HG02943 (cell line): ENCODE measurements around the gene CXCR6.

Source experiments
- ATAC-seq: cut with Tn5 transposase; IDR thresholded peaks from one replicate; pipeline ENCODE4 v1.9.1; 2021; ENCODE audit warnings: mild to moderate bottlenecking, low read depth, moderate library complexity; ENCODE audit not compliant: unreplicated experiment

The CXCR6 gene

DNA sequence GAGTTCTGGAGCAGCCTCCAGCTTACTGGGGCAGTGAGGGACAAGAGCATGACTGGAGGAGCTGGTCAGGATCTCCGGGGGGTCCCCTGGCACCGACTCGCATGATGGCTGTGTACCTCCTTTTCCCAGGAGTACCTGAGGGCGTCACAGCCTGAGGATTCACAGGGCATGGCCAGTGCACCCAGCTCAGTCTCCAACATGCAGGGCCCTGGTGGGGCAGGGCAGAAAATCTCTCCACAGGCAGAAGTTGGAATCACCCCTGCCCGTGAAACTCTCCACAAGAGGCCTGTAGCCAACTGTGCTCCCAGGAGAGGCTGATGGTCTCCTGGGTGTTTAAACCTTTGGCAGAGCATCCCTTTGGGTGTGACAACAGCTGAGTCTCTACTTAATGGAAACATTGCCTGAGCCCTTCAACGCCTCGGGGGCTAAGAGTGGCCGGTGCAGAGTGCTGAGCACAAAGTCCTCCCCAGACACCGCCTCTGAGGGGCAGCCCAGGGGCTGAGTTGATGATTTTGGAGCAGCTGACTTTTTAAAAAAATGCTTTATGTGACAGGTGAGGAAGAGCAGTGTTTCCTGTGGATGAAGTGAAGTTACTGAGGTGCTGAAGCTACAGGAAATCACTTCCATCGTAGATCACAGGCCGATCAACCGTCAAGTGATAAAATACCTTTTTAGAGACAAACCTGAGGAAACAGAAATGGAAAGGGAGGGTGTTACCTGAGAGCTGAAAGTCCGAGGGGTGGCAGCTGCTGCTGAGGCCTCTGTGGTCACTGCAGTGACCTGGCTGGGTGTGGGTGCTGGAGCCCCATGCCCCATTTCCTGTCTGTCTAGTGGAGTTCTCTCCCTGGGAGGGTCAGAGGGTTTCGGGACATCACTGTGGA, 21.9 kb upstream of the CXCR6 start:
- no peak for ATAC-seq

DNA sequence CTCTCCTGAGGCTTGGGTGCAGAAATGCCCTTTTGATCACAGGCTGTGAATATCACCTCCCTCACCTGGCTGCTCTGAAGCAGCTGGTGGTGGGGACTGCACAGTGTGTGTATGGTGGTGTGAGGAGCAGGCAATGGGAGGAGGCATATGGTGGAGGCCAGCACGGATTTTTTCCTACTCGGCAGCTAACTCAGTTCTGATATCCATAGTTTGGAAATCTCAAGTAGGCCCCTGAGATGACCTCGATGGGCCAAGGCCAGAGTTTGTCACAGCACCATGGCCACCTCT, 21.3 kb upstream of the CXCR6 start:
- ATAC-seq, result no peak

DNA sequence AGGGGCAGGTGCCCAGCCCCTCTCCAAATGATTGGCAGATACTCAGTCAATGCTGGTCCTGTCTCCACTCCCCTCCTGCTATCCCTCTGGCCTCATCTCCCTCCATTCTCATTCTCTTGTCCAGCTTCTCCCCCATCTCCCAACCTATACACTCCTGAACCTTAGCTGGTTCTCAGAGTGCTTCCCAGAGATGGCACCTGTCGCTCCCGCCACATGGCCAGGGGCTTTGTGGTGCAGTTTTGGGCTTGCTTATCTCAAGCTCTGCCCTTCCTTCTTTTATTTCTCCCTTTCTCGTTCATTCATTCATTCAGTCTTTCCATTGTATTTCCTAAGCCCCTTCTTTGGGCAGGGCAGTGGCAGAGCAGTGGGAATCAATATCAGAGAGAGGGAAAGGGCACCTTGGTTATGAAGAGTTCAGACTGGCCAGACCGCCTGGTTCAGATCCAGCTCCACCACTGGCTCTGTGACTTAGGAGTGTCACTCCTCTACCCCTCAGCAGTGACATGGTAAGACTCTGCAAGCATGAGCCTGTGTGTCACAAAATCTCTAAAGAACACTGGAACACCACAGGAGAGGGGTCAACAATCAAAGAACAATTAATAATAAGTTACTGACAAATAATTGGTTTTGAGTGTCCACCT, 20.2 kb upstream of the CXCR6 start:
- ATAC-seq, result no peak

DNA sequence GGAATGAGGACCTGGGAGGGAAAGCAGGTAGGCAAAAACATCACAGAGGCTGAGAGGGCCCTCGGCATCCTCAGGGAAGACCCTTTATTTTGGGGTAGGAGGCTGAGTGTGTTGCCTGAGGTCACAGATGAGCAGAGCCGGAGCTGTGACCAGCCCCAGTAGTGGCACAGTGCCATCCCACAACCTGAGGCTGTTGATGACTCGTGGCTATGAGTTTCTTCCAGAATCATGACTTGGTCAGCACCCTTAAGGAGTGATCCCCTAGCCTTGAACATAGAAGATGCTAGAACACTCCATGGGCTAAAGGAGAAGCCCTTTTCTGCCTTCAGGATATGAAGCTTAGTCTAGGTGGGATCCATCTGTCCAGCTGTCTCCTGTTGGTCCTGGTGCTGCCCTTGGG, 19.5 kb upstream of the CXCR6 start:
- ATAC-seq, result no peak

DNA sequence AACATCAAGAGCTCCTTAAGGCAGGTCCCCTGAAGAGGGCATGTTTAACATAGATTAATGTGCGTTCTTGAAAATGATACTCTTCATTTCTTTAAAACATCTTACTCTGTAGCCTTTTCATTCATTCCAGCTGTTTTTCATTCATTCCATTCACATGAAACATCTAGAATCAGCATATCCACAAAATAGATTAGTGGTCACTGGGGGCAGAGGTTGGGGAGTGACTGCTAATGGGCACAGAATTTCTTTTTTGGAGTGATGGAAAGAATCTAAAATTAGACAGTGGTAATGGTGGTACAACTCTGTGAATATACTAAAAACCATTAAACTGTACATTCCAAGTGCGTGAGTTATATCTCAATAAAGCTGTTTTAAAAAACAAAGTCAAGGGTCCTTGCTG, 15.4 kb upstream of the CXCR6 start:
- no peak for ATAC-seq

DNA sequence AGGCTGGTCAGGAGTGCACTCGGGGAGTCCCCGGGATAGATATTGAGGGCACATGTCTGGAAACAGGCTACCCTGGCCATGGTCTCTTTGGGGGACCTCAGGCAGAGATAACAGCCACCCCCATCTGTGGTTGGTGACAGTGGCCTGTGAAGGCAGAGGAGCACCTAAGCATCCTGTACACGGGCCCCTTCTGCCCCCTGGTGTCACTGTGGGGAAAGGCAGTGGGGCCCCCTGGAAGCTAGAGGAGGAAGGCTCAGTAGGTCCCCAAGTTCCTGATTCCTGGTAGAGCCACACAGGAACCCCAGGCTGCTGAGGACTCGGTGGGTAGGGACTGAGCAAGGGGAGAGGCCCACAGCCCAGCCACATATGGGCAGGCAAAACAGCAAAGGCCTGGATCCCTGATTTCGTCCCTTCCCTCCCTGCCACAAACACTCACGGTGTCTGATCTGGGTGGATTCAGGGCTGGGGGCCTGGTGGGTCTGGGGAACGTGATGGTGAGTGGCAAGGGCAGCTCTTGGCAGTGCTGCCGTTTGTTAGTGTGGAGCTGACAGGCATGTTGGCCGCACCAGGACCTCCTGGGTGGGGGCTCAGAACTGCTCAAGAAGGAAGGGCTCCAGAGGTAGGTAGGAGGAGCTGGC, 14.1 kb upstream of the CXCR6 start:
- no peak for ATAC-seq

DNA sequence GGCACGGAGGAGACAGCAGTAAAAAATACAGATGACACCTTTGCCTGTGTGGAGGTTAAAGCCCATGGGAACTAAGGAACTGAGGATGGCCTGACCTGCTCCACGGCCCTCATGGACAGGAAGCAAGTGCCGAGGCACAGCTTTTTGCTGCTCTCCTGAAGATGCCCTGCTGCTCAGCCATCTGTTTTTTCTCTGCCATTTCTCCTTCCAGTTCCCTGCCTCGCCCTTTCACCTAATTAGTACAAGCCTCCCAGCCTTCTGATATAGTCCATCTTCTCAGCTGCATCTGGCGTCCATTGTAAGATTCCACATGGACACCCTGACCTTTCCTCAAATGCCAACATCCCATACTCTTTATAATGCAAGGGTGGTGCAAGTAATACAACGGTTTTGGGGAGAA, 11.8 kb upstream of the CXCR6 start:
- ATAC-seq, result no peak

DNA sequence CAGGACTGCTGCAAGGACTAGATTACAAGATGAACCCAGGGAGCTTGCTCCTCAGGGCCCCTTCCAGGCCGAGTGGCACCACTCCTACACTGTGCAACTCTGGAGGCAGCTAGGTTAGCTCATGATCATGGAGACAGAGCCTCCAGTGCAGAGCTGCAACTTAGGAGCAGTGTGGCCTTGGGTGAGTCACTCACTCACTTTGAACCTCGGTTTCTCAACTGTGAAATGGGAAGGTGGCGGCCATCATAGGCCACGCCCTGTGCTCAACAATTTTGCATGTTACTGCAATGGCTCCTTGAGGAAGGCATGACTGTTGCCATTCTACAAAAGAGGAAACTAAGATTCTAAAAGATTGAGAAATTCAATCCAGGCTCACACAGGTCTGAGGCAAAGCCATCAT, 11.2 kb upstream of the CXCR6 start:
- ATAC-seq, result no peak

DNA sequence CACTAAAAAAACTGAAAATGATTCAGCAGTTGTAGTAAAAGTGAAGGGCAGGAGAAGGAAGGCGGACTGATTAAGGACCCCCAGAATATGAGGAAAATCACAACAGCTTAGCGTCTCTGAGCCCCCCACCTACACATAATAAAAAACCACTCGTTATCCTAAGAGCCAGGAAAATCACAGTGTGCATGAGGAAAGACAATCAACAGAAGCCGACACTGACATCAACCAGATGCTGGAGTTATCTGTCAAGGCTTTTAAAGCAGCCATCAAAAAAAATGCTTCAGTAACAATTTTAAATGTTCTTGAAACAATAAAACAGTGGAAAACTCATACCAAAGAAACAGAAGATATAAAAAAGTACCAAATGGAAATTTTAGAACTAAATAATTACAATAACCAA, 9.7 kb upstream of the CXCR6 start:
- ATAC-seq, result no peak

DNA sequence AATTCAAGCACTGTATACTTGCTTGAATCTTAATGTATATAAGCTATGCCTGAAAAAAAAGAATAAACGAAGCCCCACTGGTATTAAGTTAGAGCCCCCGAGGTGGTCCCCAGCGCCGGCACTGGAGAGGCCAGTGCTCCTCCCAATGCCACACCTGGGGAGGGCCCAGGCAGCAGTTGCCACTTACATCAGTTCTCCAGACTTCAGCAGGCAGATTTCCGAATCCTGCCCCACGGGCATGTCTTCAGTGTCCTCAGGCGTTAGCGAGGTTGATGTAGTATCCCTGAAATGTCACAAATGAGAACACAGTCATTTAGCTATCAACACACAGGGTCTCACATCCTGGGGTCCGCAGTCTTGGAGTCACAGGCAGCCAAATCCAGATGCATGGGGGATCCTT, 7.0 kb upstream of the CXCR6 start:
- ATAC-seq, result no peak

DNA sequence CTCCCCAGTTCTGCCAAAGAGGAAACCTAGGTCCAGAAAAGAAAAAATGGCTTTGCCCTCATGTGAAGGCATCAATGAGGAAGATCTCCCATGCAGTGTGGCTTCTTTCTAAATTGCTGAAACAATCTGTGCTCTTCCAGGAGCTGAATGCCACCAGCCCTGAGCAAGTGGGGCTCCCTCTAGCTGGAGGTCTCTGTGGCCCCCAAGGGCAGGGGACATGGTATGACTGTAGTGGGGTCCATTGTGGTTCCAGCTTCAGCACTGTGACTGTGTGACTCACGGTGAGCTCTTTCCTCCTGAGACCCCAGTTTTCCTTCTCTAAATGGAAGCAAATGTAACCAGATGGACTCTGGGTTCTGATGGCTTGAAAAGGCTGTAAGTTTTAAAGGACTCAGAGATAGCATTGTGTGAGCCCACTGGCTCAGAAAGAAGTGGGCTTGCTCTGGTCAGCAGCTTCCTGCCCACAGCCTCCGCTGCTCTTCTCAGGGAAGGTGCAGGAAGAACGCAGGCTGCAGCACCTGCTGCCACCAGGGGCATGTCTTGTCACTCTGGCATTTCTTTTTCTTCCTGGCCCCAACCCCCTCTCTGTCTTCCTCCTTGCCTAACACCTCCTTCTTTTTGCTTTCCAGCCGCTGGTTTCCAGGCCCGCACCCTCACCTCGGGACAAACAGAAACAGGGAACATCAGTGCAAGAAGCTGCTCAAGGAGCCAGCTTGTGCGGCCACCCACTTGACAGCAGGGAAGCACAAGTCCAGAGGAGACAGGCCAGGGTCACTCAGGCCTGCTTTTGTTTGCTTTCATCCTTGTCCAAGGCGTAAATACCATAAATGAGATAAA, 5.8 kb upstream of the CXCR6 start:
- ATAC-seq, result no peak

DNA sequence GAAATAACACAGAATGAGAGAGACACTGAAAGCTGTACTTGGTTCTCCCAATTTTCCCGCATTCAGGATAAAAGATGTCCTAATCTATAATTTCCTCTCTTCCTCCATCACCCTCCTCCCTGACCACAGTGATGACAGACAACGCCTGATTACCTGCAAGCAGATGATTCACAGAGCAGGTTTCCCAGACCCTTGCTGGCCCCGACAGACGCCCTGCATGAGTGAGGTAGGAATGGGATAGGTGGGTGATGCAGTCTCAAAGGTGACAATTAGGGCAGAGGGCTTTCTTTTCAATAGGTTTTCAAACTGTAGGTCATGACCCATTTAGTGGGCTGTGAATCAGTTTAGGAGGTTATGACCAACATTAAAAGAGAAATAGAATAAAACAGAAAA, 5.2 kb upstream of the CXCR6 start:
- no peak for ATAC-seq

DNA sequence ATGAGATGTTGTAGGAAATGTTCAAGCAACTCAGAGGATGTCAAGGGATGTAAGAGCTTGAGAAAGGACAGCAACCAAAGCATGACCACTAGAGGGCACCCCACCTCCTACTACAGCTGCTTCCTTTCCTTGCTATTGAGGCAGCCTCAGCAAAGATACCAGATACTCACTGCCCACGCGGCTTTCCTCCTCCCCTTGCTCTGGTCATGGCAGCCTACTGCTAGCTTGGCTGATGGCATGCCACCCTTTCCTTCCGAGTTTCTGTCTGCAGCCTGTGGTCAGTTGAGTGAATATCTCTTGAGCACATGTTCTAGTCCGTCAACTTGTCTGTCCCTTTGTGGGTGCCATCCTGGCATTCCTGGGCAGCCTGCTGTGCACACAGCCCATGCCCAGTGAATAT, 4.4 kb upstream of the CXCR6 start:
- no peak for ATAC-seq

DNA sequence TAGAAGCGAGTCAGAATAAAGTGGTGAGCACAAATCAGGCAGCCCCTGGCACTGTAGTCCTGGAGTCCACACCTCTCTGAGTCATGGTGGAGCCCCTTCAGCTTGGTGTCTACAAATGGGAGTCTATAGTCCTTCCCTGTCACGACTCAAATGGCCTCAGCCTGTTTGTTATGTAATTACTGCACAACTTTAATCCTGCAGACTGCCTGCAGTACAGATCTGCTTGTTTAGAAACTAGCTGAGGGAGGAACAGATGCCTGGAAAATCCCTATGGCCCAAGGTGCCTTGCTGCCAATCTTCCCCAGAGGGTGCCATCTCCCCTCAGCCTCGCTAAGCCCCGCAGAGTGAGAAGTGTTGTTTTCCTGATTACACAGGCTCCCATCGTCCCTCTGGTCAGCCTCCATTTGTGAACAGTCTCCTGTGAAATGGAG, 3.9 kb upstream of the CXCR6 start:
- no peak for ATAC-seq

DNA sequence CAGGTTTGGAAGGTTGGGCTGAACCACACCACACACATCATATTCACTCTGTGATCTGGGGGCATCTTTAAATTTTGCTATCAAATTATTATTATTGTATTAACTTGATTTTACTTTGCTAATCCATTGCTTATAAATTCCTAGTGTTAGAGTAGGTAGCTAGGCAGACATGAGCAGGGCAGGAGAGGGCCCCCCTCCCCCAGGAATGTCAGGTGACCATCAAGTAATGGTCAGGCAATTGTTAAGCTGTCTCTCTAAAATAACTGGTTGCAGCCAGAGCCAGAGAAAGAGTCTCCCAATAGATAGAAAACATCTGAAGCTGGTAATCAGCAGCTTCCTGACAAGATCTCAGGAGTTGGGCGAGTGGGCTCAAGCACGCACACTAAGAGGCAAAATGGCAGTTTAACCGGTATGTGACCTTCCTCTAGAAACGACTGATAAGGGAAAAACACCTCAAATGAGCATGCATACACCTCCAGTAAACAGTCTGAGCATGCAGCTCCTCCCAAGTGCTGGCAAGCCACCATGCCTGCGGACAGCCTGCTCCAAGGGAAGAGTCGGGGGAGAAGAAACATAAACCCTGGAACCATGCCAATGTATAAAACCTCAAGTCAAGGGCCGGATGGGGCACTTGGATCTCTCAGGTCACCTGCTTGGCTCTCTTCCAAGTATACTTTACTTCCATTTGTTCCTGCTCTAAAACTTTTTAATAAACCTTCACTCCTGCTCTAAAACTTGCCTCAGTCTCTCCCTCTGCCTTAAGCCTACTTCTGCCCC, 3.1 kb upstream of the CXCR6 start:
- ATAC-seq, result no peak

DNA sequence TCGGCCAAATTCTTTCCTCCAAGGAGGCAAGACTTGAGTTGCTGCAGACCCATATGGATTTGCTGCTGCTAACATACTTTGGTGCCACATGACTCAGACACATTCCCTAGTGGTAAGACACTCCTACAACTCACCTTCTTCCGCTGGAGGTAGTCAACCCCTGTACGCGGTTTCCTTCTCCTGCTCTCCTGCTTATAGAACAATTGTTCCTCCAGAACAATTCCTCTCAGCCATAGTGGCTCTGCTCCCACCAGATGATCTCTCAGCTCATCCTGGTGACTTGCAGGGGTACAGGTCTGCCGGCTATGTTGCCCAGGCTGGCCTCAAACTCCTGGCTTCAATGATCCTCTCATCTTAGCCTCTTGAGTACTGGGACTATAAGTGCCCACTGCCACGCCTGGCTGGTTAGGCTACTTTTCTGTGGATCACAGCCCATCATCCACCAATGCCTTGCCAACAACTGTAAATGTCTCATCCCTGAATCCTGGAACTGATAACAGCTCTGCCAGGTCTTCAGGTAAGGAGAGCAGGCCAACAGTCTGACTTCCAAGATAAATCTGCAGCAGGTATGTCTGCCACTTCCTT, 2.4 kb upstream of the CXCR6 start:
- no peak for ATAC-seq

DNA sequence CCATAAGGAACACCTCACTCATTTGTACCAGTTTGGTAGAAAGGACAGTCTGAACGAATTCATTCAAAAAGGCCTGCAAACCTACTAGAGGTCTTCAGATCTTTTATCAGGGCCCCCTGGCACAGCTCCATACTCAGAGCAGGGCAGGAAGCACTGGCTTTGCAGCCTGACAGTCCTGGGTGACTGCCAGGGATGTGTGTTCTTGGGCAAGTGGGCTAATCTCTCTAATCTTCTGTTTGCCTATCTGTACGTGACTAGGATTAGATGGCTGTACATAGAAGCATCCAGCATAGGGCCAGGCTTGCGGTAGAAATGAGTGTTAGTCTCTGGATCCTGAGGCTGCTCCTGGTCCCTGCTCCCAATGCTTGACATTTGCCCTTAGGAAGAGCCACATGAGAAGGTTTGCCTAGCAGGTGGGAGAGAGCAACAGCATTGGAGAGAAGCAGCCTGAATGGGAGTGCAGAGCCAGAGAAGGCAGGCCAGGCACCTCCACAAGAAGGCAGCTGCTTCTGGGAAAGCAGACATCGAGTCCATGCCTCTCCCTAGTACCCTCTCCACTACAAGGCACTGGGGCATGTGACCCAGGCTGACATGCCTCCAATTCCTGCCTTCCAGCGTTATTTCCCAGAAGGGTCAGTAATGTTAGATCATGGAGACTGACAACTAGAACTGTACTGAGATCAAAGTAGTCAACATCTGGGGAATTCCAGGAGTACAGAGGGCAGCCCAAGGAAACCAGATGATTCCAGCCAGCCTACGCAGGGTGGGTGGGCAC, 1.0 kb upstream of the CXCR6 start:
- ATAC-seq, result no peak

DNA sequence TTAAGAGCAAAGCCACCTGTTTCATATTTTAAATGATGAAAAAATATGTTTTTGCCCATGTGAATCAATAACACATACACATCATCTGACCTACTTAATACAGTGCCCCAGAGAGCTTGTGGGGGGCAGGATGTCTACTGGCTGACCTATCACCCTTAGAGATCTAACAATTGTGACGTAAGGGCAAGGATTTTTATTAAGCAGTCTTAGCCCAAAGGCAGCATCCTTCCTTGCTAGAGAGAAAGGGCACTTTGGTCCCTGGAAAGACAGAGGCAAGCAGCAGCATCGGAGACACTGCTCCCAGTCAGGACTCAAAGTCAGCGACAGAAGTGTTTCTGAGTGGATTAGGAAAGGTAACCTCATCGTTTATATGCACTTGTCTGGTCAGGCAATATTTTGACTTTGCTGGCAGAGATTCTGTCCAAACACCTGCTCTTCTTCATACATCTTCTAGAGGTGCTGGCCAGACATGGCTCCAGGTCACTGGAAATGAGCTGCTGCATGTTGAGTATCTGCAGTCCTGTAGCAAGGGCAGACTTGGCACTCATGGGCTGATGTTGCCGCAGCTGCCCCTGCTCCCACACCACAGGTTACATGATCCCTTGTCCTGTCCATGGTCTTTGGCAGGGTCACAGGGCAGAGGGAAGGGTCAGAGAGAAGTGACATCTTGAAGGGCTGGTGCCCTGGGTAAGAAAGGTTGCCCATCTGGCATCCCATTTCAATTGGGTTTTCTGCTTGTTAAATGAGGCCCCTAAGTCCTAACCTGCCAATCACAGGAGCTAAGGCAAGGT, 1.8 kb downstream of the CXCR6 start:
- no peak for ATAC-seq
